Measurements from ENCODE around the gene RASGRF1. TPM values are rescaled to one million over a fixed set of nuclear protein-coding genes. Genes with fewer than 3 reads are reported as not detected.

The RASGRF1 gene
- total RNA-seq, 1 experiment from 2014 or later: 0.70 TPM

- Mint-ChIP-seq H3K4me3 (ENCODE audit: unreplicated experiment) (no peak overlapping the region), H3K36me3 (ENCODE audit: insufficient read depth, unreplicated experiment) (no peaks in the 10 kb centered on the region), H3K27ac (ENCODE audit: low read depth, unreplicated experiment) (no peak overlapping the region), H3K9me3 (ENCODE audit: unreplicated experiment) (no peaks in the 10 kb centered on the region), H3K4me1 (ENCODE audit: insufficient read depth, unreplicated experiment) (no peaks in the 10 kb centered on the region), H3K27me3 (ENCODE audit: insufficient read depth, unreplicated experiment) (peaks cover 73% of the 10 kb centered on the region)
- no TSS peak for BruUV-seq (replicated peaks)
- POLR2A ChIA-PET: no interaction called here
- intact Hi-C loops (cut with micrococcal nuclease): no loop called here
- DNase-seq (ENCODE audit: unreplicated experiment): no peak
- TF ChIP-seq CTCF (IDR thresholded peaks at IDR 0.05; ENCODE audit: unreplicated experiment): no peak
- CTCF ChIA-PET: interaction anchor here (0.7 to 1.0 kb wide), 3 partner anchors 67 to 96 kb away, joined by 3 read pairs; no protein-coding TSS in a partner anchor
Observed at GRCh38 chr15:79101866-79102581, 11.4 kb upstream of the RASGRF1 start.

GRCh38 chr15:79099692-79100091, 9.1 kb upstream of the RASGRF1 start:
- intact Hi-C loops (cut with micrococcal nuclease): no loop called here
- no TSS peak for BruUV-seq (replicated peaks)

GRCh38 chr15:79094611-79095021, 4.0 kb upstream of the RASGRF1 start:
- Mint-ChIP-seq H3K36me3 (ENCODE audit: insufficient read depth, unreplicated experiment) (no peaks in the 10 kb centered on the region), H3K27me3 (ENCODE audit: insufficient read depth, unreplicated experiment) (peaks cover 85% of the 10 kb centered on the region), H3K9me3 (ENCODE audit: unreplicated experiment) (no peaks in the 10 kb centered on the region), H3K4me1 (ENCODE audit: insufficient read depth, unreplicated experiment) (peaks cover 5% of the 10 kb centered on the region), H3K4me3 (ENCODE audit: unreplicated experiment) (no peak overlapping the region), H3K27ac (ENCODE audit: low read depth, unreplicated experiment) (no peak overlapping the region)
- BruUV-seq (replicated peaks): no TSS peak
- ChIA-PET CTCF (no interaction called here), POLR2A (no interaction called here)
- no peak for TF ChIP-seq CTCF (IDR thresholded peaks at IDR 0.05; ENCODE audit: unreplicated experiment)
- no peak for DNase-seq (ENCODE audit: unreplicated experiment)
- intact Hi-C loops (cut with micrococcal nuclease): no loop called here

More at GRCh38 chr15:79099692-79100091, 9.1 kb upstream of the RASGRF1 start:
- Mint-ChIP-seq H3K27ac (ENCODE audit: low read depth, unreplicated experiment) (no peak overlapping the region), H3K36me3 (ENCODE audit: insufficient read depth, unreplicated experiment) (no peaks in the 10 kb centered on the region), H3K4me1 (ENCODE audit: insufficient read depth, unreplicated experiment) (no peaks in the 10 kb centered on the region), H3K9me3 (ENCODE audit: unreplicated experiment) (no peaks in the 10 kb centered on the region), H3K27me3 (ENCODE audit: insufficient read depth, unreplicated experiment) (peaks cover 77% of the 10 kb centered on the region), H3K4me3 (ENCODE audit: unreplicated experiment) (no peak overlapping the region)
- TF ChIP-seq CTCF (IDR thresholded peaks at IDR 0.05; ENCODE audit: unreplicated experiment): no peak
- DNase-seq (ENCODE audit: unreplicated experiment): no peak
- CTCF ChIA-PET: interaction anchor here (0.7 to 1.6 kb wide), 4 partner anchors 57 to 189 kb away, joined by 3 read pairs; no protein-coding TSS in a partner anchor
- POLR2A ChIA-PET: no interaction called here

GRCh38 chr15:79093352-79093935, 2.9 kb upstream of the RASGRF1 start:
- TF ChIP-seq CTCF (IDR thresholded peaks at IDR 0.05; ENCODE audit: unreplicated experiment): no peak
- Mint-ChIP-seq H3K4me1 (ENCODE audit: insufficient read depth, unreplicated experiment) (peaks cover 5% of the 10 kb centered on the region), H3K27ac (ENCODE audit: low read depth, unreplicated experiment) (no peak overlapping the region), H3K9me3 (ENCODE audit: unreplicated experiment) (no peaks in the 10 kb centered on the region), H3K36me3 (ENCODE audit: insufficient read depth, unreplicated experiment) (no peaks in the 10 kb centered on the region), H3K27me3 (ENCODE audit: insufficient read depth, unreplicated experiment) (peaks cover 77% of the 10 kb centered on the region), H3K4me3 (ENCODE audit: unreplicated experiment) (no peak overlapping the region)
- intact Hi-C loops (cut with micrococcal nuclease): no loop called here
- CTCF ChIA-PET: interaction anchor here (1.1 kb wide), 1 partner anchor 11 kb away, joined by 4 read pairs; no protein-coding TSS in a partner anchor
- no TSS peak for BruUV-seq (replicated peaks)
- no peak for DNase-seq (ENCODE audit: unreplicated experiment)
- POLR2A ChIA-PET: no interaction called here
